WTC11 (cell line): ENCODE data around the gene CEP70. TPM values are rescaled to one million over a fixed set of nuclear protein-coding genes. Genes with fewer than 3 reads are reported as not detected.

Source experiments
- ATAC-seq: fragments of 200-7000 bp; cut with Tn5 transposase; 2 replicates; pipeline ENCODE4 v1.10.0; 2021; ENCODE audit warnings: mild to moderate bottlenecking, moderate library complexity
- CTCF ChIA-PET: fragments of 300-600 bp; sonication (Branson Sonifier 250); formaldehyde crosslinking; loops from one replicate; lab custom pipeline; 2021; ENCODE audit warnings: antibody characterized with exemption; lab: Charles Lee
- POLR2A ChIA-PET: fragments of 350-600 bp; sonication (Branson Sonifier 250); formaldehyde crosslinking; loops from one replicate; lab custom pipeline; 2021; ENCODE audit warnings: antibody characterized with exemption; lab: Charles Lee
- DNase-seq: peaks from one replicate; pipeline ENCODE4 v3.0.0; 2021; ENCODE audit warnings: low spot score
- H3K27ac Mint-ChIP-seq: 2 replicates; pipeline ENCODE4 v1.8.0; 2021; ENCODE audit warnings: mixed read lengths
- H3K27me3 Mint-ChIP-seq: 2 replicates; pipeline ENCODE4 v1.8.0; 2021; ENCODE audit warnings: low read depth, mild to moderate bottlenecking, moderate library complexity, mixed read lengths
- H3K36me3 Mint-ChIP-seq: 2 replicates; pipeline ENCODE4 v1.8.0; 2021; ENCODE audit warnings: mixed read lengths
- H3K4me1 Mint-ChIP-seq: 2 replicates; pipeline ENCODE4 v1.8.0; 2022; ENCODE audit warnings: mixed read lengths
- H3K4me3 Mint-ChIP-seq: 2 replicates; pipeline ENCODE4 v1.8.0; 2021; ENCODE audit warnings: mild to moderate bottlenecking, moderate library complexity, mixed read lengths
- H3K9me3 Mint-ChIP-seq: 2 replicates; pipeline ENCODE4 v1.8.0; 2021; ENCODE audit warnings: mixed read lengths
- ARID4B ChIP-seq: sonication (generic); formaldehyde crosslinking; IDR thresholded peaks from 2 replicates; pipeline ENCODE4 v1.8.0; 2023; ENCODE audit warnings: missing genetic modification reagents, mild to moderate bottlenecking, borderline replicate concordance
- FOXP1 ChIP-seq: sonication (generic); formaldehyde crosslinking; IDR thresholded peaks from 2 replicates; pipeline ENCODE4 v1.8.0; 2022; ENCODE audit warnings: missing genetic modification reagents, mild to moderate bottlenecking, moderate library complexity, borderline replicate concordance
- FOXP4 ChIP-seq: sonication (generic); formaldehyde crosslinking; IDR thresholded peaks from 2 replicates; pipeline ENCODE4 v1.8.0; 2022; ENCODE audit warnings: mild to moderate bottlenecking, missing genetic modification reagents
- JUN ChIP-seq: sonication (generic); formaldehyde crosslinking; IDR thresholded peaks from 2 replicates; pipeline ENCODE4 v1.8.0; 2023; ENCODE audit warnings: mild to moderate bottlenecking, missing genetic modification reagents
- NR1H2 ChIP-seq: sonication (generic); formaldehyde crosslinking; IDR thresholded peaks from 2 replicates; pipeline ENCODE4 v1.9.0; 2021; ENCODE audit warnings: mild to moderate bottlenecking, moderate library complexity, missing genetic modification reagents
- NR2C2 ChIP-seq: sonication (generic); formaldehyde crosslinking; IDR thresholded peaks from 2 replicates; pipeline ENCODE4 v1.8.0; 2022; ENCODE audit warnings: mild to moderate bottlenecking, missing genetic modification reagents
- PRDM15 ChIP-seq: sonication (generic); formaldehyde crosslinking; IDR thresholded peaks from 2 replicates; pipeline ENCODE4 v1.8.0; 2022; ENCODE audit warnings: missing genetic modification reagents
- PREB ChIP-seq: sonication (generic); formaldehyde crosslinking; IDR thresholded peaks from 2 replicates; pipeline ENCODE4 v1.8.1; 2022; ENCODE audit warnings: mild to moderate bottlenecking, missing genetic modification reagents, moderate library complexity, borderline replicate concordance
- SMAD3 ChIP-seq: sonication (generic); formaldehyde crosslinking; IDR thresholded peaks from 2 replicates; pipeline ENCODE4 v1.8.0; 2022; ENCODE audit warnings: missing genetic modification reagents, mild to moderate bottlenecking, borderline replicate concordance
- TP53 ChIP-seq: sonication (generic); formaldehyde crosslinking; IDR thresholded peaks from 2 replicates; pipeline ENCODE4 v1.8.1; 2023; ENCODE audit warnings: mild to moderate bottlenecking, missing genetic modification reagents
- ZNF219 ChIP-seq: sonication (generic); formaldehyde crosslinking; IDR thresholded peaks from 2 replicates; pipeline ENCODE4 v1.8.0; 2023; ENCODE audit warnings: missing genetic modification reagents, mild to moderate bottlenecking, borderline replicate concordance
- ZNF416 ChIP-seq: fragments of 250-450 bp; sonication (Bioruptor Pico); IDR thresholded peaks from 2 replicates; pipeline ENCODE4 v1.9.0; 2021; ENCODE audit warnings: mild to moderate bottlenecking, inconsistent platforms
- ZNF512 ChIP-seq: sonication (generic); formaldehyde crosslinking; IDR thresholded peaks from 2 replicates; pipeline ENCODE4 v1.8.1; 2022; ENCODE audit warnings: missing genetic modification reagents, borderline replicate concordance
- total RNA-seq: library from RNA; stranded (reverse); gene quantifications from 3 replicates; pipeline ENCODE4 v1.2.3, GENCODE V29; 2021

Gene CEP70
- total RNA-seq, 1 experiment from 2014 or later, result 27.2 TPM

GRCh38 chr3:138452436-138452835, 141.6 kb downstream of the CEP70 start:
- H3K4me3 Mint-ChIP-seq, result no peak overlapping the region
- ChIA-PET CTCF (interaction anchor here (1.2 kb wide), 1 partner anchor 27 kb away, joined by 3 read pairs; no protein-coding TSS in a partner anchor), POLR2A (no interaction called here)
- TF ChIP-seq FOXP4 (no peak), NR2C2 (no peak), SMAD3 (CRISPR knock-in tag) (no peak), ZNF512 (CRISPR knock-in tag) (no peak), PREB (CRISPR knock-in tag) (no peak), JUN (CRISPR knock-in tag) (no peak), FOXP1 (CRISPR knock-in tag) (no peak), ARID4B (CRISPR knock-in tag) (no peak)
- H3K9me3 Mint-ChIP-seq, result no peaks in the 10 kb centered on the region
- H3K36me3 Mint-ChIP-seq, result peaks cover 14% of the 10 kb centered on the region
- peaks cover 5% of the 10 kb centered on the region; the same call in 1 of the 2 replicates for H3K4me1 Mint-ChIP-seq
- H3K27me3 Mint-ChIP-seq, result no peaks in the 10 kb centered on the region
- ATAC-seq (no peak), DNase-seq (no peak)
- H3K27ac Mint-ChIP-seq, result no peak overlapping the region

- TF ChIP-seq NR1H2 (CRISPR knock-in tag), result no peak
- ChIA-PET POLR2A (no interaction called here), CTCF (interaction anchor here (0.7 to 2.8 kb wide), 8 partner anchors 8 to 484 kb away, joined by 3 to 13 read pairs (median 4); no protein-coding TSS in a partner anchor)
- H3K4me1 Mint-ChIP-seq, result peaks cover 5% of the 10 kb centered on the region; the same call in 1 of the 2 replicates
- H3K27ac Mint-ChIP-seq, result no peak overlapping the region
- H3K9me3 Mint-ChIP-seq, result no peaks in the 10 kb centered on the region
- no peak overlapping the region for H3K4me3 Mint-ChIP-seq
- peaks cover 7% of the 10 kb centered on the region for H3K36me3 Mint-ChIP-seq
- peak; percentile 17; the same call in 1 of the 2 replicates for ATAC-seq
- H3K27me3 Mint-ChIP-seq, result no peaks in the 10 kb centered on the region
- DNase-seq, result no peak
Observed at GRCh38 chr3:138451595-138452162, 142.4 kb downstream of the CEP70 start.

GRCh38 chr3:138450704-138451424, 143.2 kb downstream of the CEP70 start:
- peaks cover 5% of the 10 kb centered on the region; the same call in 1 of the 2 replicates for H3K4me1 Mint-ChIP-seq
- POLR2A ChIA-PET, result no interaction called here
- H3K36me3 Mint-ChIP-seq, result 0 out of 2 replicates have a peak, but pooled peaks cover 3% of the 10 kb centered on the region
- ATAC-seq (peak; percentile 47), DNase-seq (no peak)
- CTCF ChIA-PET, result interaction anchor here (0.7 to 2.8 kb wide), 9 partner anchors 9 to 485 kb away, joined by 3 to 13 read pairs (median 5); no protein-coding TSS in a partner anchor
- TF ChIP-seq PRDM15, result no peak
- TF ChIP-seq ZNF416 (CRISPR knock-in tag), result no peak
- no peak for TF ChIP-seq TP53 (CRISPR knock-in tag)
- no peak for TF ChIP-seq ZNF219 (CRISPR knock-in tag)
- H3K27me3 Mint-ChIP-seq, result no peaks in the 10 kb centered on the region
- H3K4me3 Mint-ChIP-seq, result no peak overlapping the region
- no peak overlapping the region for H3K27ac Mint-ChIP-seq
- H3K9me3 Mint-ChIP-seq, result no peaks in the 10 kb centered on the region
